Measurements from ENCODE around the gene KHK.

Gene KHK

DNA sequence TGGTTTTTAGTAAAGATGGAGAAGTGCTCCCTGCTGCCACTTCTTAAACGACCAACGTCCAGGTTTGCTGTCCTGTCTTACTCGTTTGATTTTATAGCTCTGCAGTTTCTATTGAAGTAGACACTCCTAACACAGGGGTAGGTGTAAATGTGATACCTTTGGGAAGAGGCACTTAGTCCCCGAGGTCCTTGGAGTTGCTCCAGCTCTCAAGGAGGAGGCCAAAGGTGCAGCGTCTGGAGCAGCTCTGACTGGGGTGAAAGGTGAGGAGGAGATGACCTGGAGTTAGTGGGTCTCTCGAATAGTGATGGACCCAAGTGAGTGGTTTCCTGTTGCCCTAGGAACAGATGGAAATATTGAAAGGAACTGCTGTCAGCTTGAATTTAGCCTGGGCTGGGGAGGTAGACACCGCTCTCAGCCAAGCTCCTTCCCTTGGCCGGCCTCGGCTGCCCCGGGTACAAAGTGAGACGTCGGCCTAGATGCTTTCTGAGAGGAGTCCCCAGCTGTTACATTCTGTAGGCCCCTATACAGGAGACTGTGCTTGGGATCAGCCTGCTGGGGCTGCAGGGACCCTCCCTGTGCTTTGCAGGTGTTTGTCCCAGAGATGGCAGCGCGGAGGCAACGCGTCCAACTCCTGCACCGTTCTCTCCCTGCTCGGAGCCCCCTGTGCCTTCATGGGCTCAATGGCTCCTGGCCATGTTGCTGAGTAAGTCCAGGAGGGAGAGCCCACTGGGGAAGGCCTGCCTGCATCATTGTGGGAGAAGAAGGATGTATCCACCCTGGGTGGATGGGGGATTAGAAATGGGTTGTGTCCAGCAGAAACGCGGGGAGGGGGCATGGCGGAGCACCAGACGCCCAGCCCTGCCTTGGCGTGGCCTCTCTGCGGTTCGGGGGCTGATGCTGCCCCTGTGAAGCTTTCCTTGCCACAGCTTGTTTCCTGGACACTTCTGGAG lies 5.4 kb downstream of the KHK start:
- in situ Hi-C loops (cut with MboI; ENCODE audit: low sequenced_read_pairs, unreplicated experiment): loop anchor here (10.0 kb wide), 1 partner anchor 103 kb away; no protein-coding TSS in a partner anchor
- DNase-seq (ENCODE audit: low spot score): no peak

GRCh38 chr2:27092696-27093429 lies 6.3 kb downstream of the KHK start:
- DNase-seq (ENCODE audit: low spot score): no peak
- TF ChIP-seq, protein P1, sequence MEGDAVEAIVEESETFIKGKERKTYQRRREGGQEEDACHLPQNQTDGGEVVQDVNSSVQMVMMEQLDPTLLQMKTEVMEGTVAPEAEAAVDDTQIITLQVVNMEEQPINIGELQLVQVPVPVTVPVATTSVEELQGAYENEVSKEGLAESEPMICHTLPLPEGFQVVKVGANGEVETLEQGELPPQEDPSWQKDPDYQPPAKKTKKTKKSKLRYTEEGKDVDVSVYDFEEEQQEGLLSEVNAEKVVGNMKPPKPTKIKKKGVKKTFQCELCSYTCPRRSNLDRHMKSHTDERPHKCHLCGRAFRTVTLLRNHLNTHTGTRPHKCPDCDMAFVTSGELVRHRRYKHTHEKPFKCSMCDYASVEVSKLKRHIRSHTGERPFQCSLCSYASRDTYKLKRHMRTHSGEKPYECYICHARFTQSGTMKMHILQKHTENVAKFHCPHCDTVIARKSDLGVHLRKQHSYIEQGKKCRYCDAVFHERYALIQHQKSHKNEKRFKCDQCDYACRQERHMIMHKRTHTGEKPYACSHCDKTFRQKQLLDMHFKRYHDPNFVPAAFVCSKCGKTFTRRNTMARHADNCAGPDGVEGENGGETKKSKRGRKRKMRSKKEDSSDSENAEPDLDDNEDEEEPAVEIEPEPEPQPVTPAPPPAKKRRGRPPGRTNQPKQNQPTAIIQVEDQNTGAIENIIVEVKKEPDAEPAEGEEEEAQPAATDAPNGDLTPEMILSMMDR (IDR thresholded peaks at IDR 0.05; ENCODE audit: borderline replicate concordance, control extremely low read depth, extremely low read depth, insufficient read depth, missing control alignments): no peak
- in situ Hi-C loops (cut with MboI; ENCODE audit: low sequenced_read_pairs, unreplicated experiment): loop anchor here (10.0 kb wide), 1 partner anchor 102 kb away; no protein-coding TSS in a partner anchor

More for the DNA sequence above, 5.4 kb downstream of the KHK start:
- TF ChIP-seq, protein P1 (IDR thresholded peaks at IDR 0.05; ENCODE audit: borderline replicate concordance, control extremely low read depth, extremely low read depth, insufficient read depth, missing control alignments): no peak

- no peak for DNase-seq (ENCODE audit: low spot score)
- in situ Hi-C loops (cut with MboI; ENCODE audit: low sequenced_read_pairs, unreplicated experiment): loop anchor here (10.0 kb wide), 1 partner anchor 101 kb away; no protein-coding TSS in a partner anchor
- TF ChIP-seq, protein P1 (IDR thresholded peaks at IDR 0.05; ENCODE audit: borderline replicate concordance, control extremely low read depth, extremely low read depth, insufficient read depth, missing control alignments): no peak
These were observed 7.1 kb downstream of the KHK start for GRCh38 chr2:27093430-27094352.

DNA sequence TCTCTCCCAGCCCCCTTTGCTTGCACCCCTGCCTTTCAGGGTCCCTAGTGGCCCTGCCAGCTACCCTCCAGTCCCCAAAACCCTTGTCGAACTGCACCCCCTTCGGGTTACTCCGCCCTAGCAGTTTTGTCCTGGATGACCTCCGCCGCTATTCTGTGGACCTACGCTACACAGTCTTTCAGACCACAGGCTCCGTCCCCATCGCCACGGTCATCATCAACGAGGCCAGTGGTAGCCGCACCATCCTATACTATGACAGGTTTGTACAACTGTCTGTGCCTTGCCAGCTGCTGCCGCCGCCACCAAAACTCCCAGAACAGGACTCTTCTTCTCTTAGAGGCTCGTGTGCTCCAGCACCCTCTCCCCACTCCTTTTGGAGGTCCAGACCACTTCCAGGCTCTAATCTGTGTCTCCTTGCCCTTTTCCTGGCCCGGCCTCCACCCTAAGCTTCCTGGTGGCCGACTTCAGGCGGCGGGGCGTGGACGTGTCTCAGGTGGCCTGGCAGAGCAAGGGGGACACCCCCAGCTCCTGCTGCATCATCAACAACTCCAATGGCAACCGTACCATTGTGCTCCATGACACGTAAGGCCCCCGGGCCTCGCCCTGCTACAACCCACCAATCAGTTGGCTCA lies 7.9 kb downstream of the KHK start:
- TF ChIP-seq, protein P1 (IDR thresholded peaks at IDR 0.05; ENCODE audit: borderline replicate concordance, control extremely low read depth, extremely low read depth, insufficient read depth, missing control alignments): no peak
- no peak for DNase-seq (ENCODE audit: low spot score)
- in situ Hi-C loops (cut with MboI; ENCODE audit: low sequenced_read_pairs, unreplicated experiment): loop anchor here (10.0 kb wide), 1 partner anchor 100 kb away; no protein-coding TSS in a partner anchor

- DNase-seq (ENCODE audit: low spot score): no peak
- in situ Hi-C loops (cut with MboI; ENCODE audit: low sequenced_read_pairs, unreplicated experiment): loop anchor here (10.0 kb wide), 1 partner anchor 99 kb away; no protein-coding TSS in a partner anchor
- TF ChIP-seq, protein P1 (IDR thresholded peaks at IDR 0.05; ENCODE audit: borderline replicate concordance, control extremely low read depth, extremely low read depth, insufficient read depth, missing control alignments): no peak
These were observed 8.8 kb downstream of the KHK start for GRCh38 chr2:27095427-27095744.

Data from GM13976 (cell line).